HEK293T (cell line): ENCODE results near the gene BBS12.

Source experiments
- FOXK2 ChIP-seq: fragments of 450-650 bp; IDR thresholded peaks from 2 replicates; pipeline ENCODE4 v1.6.1; 2016; ENCODE audit warnings: mild to moderate bottlenecking
- SP1 ChIP-seq: fragments of 450-650 bp; IDR thresholded peaks from 2 replicates; pipeline ENCODE4 v1.6.1; 2017

GRCh38 chr4:122706511-122706910 is 26.0 kb upstream of the BBS12 start:
- TF ChIP-seq FOXK2 (no peak), SP1 (no peak)
